CD4-positive, alpha-beta T cell (primary cell): ENCODE measurements around the gene SAMD4A. TPM values are rescaled to one million over a fixed set of nuclear protein-coding genes. Genes with fewer than 3 reads are reported as not detected.

Source experiments
- ATAC-seq: fragments of 200-7000 bp; cut with Tn5 transposase; one replicate; pipeline ENCODE4 v1.10.0; 2022; ENCODE audit warnings: mild to moderate bottlenecking; ENCODE audit not compliant: poor library complexity
- CTCF ChIA-PET: fragments of 350-600 bp; sonication (Branson Sonifier 250); formaldehyde crosslinking; loops from one replicate; lab custom pipeline; 2021; ENCODE audit warnings: antibody characterized with exemption, inconsistent platforms; lab: Charles Lee
- POLR2A ChIA-PET: fragments of 350-600 bp; sonication (Branson Sonifier 250); formaldehyde crosslinking; loops from one replicate; lab custom pipeline; 2021; ENCODE audit warnings: antibody characterized with exemption, inconsistent platforms; lab: Charles Lee
- DNase-seq, 14 experiments: peaks; one replicate each; pipeline ENCODE4 v3.0.0-alpha.2; 2013 to 2020; ENCODE audit warnings: mixed read lengths in 2 of 14
- H3K27ac ChIP-seq, 2 donors: one replicate each; pipeline versions ENCODE4 v1.5.1 to v1.7.0; 2013; ENCODE audit warnings: low read length in 2 of 2, low read depth in 1 of 2, mild to moderate bottlenecking in 1 of 2
- H3K27me3 ChIP-seq, 2 experiments: 1 replicate in 1 of 2; 2 replicates in 1 of 2; pipeline versions ENCODE4 v1.6.1 to v1.7.0; 2013; ENCODE audit warnings: low read length in 2 of 2, control low read depth in 1 of 2, mild to moderate bottlenecking in 1 of 2, moderate library complexity in 1 of 2; ENCODE audit not compliant: insufficient read depth in 2 of 2, control insufficient read depth in 1 of 2
- H3K36me3 ChIP-seq: one replicate; pipeline ENCODE4 v1.6.1; 2013; ENCODE audit warnings: low read length, control low read depth; ENCODE audit not compliant: insufficient read depth
- H3K4me1 ChIP-seq: one replicate; pipeline ENCODE4 v1.6.1; 2013; ENCODE audit warnings: low read length, control low read depth; ENCODE audit not compliant: insufficient read depth
- H3K4me3 ChIP-seq: one replicate; pipeline ENCODE4 v1.5.1; 2013; ENCODE audit warnings: mild to moderate bottlenecking, low read length, moderate library complexity
- H3K9me3 ChIP-seq, 2 experiments: 1 replicate in 1 of 2; 2 replicates in 1 of 2; pipeline versions ENCODE4 v1.6.1 to v1.7.0; 2013; ENCODE audit warnings: low read length in 2 of 2, mild to moderate bottlenecking in 2 of 2, control low read depth in 1 of 2, moderate library complexity in 1 of 2; ENCODE audit not compliant: control insufficient read depth in 1 of 2, insufficient read depth in 1 of 2
- H3K27ac Mint-ChIP-seq: one replicate; pipeline ENCODE4 v1.8.0; 2020; ENCODE audit warnings: mixed read lengths
- H3K27me3 Mint-ChIP-seq: one replicate; pipeline ENCODE4 v1.8.0; 2021; ENCODE audit warnings: mixed read lengths
- H3K36me3 Mint-ChIP-seq: one replicate; pipeline ENCODE4 v1.8.0; 2021; ENCODE audit warnings: low read depth, mixed read lengths
- H3K4me1 Mint-ChIP-seq: one replicate; pipeline ENCODE4 v1.8.0; 2021; ENCODE audit warnings: low read depth, mixed read lengths
- H3K4me3 Mint-ChIP-seq: one replicate; pipeline ENCODE4 v1.8.0; 2020; ENCODE audit warnings: mild to moderate bottlenecking, mixed read lengths
- H3K9me3 Mint-ChIP-seq: one replicate; pipeline ENCODE4 v1.8.0; 2020; ENCODE audit warnings: mixed read lengths
- CTCF ChIP-seq: fragments of 200-600 bp; IDR thresholded peaks from one replicate; pipeline ENCODE4 v1.8.0; 2022; ENCODE audit warnings: antibody characterized with exemption, mild to moderate bottlenecking
- intact Hi-C, 2 experiments: fragments of 100-400 bp; cut with DNase I in 1 of 2; cut with micrococcal nuclease in 1 of 2; formaldehyde crosslinking; loops; one replicate each; pipeline versions ENCODE4 v1.15.1 to v1.9.0; 2023 to 2025; cut with DNase I, micrococcal nuclease
- total RNA-seq, 174 experiments: library from RNA in 2 of 174; stranded (reverse) in 2 of 174; gene quantifications; one replicate each; pipeline ENCODE4 v1.2.3 and lab custom pipeline; 2021 to 2026

Gene SAMD4A
- total RNA-seq, 2 experiments from 2014 or later: 1.9 to 2.3 TPM

DNA sequence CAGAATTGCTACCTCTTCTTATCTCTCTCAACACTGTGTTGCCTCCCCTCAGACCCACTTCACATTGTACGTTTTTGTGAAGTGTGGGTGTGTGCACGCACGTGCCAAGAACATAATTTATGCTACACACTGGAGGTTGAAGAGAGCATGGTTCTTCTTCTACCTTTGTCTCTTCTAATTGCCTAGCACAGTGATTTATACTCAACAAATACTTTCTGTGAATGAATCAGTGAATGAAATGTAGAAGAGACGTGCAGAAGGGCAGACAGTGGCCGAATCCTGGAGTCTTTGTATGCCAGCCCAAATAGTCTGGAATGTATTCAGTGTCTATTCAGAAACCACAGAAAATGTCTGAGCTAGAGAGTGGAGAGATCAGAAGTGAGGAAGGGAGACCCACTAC lies 4.6 kb upstream of the SAMD4A start:
- Mint-ChIP-seq H3K36me3 (peaks cover under 1% of the 10 kb centered on the region), H3K9me3 (no peaks in the 10 kb centered on the region), H3K4me1 (peaks cover 11% of the 10 kb centered on the region), H3K4me3 (no peak overlapping the region), H3K27me3 (peaks cover 11% of the 10 kb centered on the region), H3K27ac (no peak overlapping the region)
- H3K27ac ChIP-seq: no peak overlapping the region
- no peak for TF ChIP-seq CTCF
- no peaks in the 10 kb centered on the region for H3K27me3 ChIP-seq
- ChIA-PET CTCF (interaction anchor here (8.9 kb wide), 1 partner anchor 212 kb away, joined by 104 read pairs; no protein-coding TSS in a partner anchor), POLR2A (no interaction called here)
- intact Hi-C loops: loop anchor here (2.0 to 10.0 kb wide), 5 partner anchors 50 to 602 kb away; partner anchors contain the start of gene GMFB (in 1 of the 2)
- ATAC-seq (no peak), DNase-seq (no peak)
- H3K36me3 ChIP-seq: no peaks in the 10 kb centered on the region
- H3K4me1 ChIP-seq: peaks cover 19% of the 10 kb centered on the region
- H3K4me3 ChIP-seq: no peak overlapping the region
- H3K9me3 ChIP-seq: no peaks in the 10 kb centered on the region

- H3K4me1 ChIP-seq: peaks cover 29% of the 10 kb centered on the region
- no peak for ATAC-seq
- peak overlapping the region; percentile 95 for H3K4me3 Mint-ChIP-seq
- DNase-seq: peak in 3 of 14 experiments; percentile 61 to 78 (median 76)
- H3K36me3 Mint-ChIP-seq: peaks cover 3% of the 10 kb centered on the region
- peaks cover 18% of the 10 kb centered on the region for H3K27me3 Mint-ChIP-seq
- no peaks in the 10 kb centered on the region for H3K9me3 ChIP-seq
- peak overlapping the region; percentile 80 for H3K4me3 ChIP-seq
- TF ChIP-seq CTCF: peak; percentile 97
- H3K27ac ChIP-seq: peak overlapping the region in 1 of 2 donors; percentile 62
- intact Hi-C loops: loop anchor here (1.0 to 10.0 kb wide), 8 partner anchors 52 to 601 kb away; partner anchors contain the start of gene GMFB (in 1 of the 2)
- H3K36me3 ChIP-seq: no peaks in the 10 kb centered on the region
- POLR2A ChIA-PET: interaction anchor here (0.8 to 4.0 kb wide), 5 partner anchors 63 to 487 kb away, joined by 3 to 42 read pairs (median 6); partner anchors contain the start of gene MAPK1IP1L
- peaks cover 6 to 7% of the 10 kb centered on the region in 2 experiments for H3K27me3 ChIP-seq
- H3K9me3 Mint-ChIP-seq: no peaks in the 10 kb centered on the region
- CTCF ChIA-PET: interaction anchor here (0.6 to 8.9 kb wide), 13 partner anchors 27 to 416 kb away, joined by 3 to 104 read pairs (median 4); partner anchors contain the start of genes CDKN3 and CGRRF1
- H3K4me1 Mint-ChIP-seq: peaks cover 15% of the 10 kb centered on the region
- H3K27ac Mint-ChIP-seq: peak overlapping the region; percentile 91
Observed at GRCh38 chr14:54564071-54564867, 2.7 kb upstream of the SAMD4A start.

DNA sequence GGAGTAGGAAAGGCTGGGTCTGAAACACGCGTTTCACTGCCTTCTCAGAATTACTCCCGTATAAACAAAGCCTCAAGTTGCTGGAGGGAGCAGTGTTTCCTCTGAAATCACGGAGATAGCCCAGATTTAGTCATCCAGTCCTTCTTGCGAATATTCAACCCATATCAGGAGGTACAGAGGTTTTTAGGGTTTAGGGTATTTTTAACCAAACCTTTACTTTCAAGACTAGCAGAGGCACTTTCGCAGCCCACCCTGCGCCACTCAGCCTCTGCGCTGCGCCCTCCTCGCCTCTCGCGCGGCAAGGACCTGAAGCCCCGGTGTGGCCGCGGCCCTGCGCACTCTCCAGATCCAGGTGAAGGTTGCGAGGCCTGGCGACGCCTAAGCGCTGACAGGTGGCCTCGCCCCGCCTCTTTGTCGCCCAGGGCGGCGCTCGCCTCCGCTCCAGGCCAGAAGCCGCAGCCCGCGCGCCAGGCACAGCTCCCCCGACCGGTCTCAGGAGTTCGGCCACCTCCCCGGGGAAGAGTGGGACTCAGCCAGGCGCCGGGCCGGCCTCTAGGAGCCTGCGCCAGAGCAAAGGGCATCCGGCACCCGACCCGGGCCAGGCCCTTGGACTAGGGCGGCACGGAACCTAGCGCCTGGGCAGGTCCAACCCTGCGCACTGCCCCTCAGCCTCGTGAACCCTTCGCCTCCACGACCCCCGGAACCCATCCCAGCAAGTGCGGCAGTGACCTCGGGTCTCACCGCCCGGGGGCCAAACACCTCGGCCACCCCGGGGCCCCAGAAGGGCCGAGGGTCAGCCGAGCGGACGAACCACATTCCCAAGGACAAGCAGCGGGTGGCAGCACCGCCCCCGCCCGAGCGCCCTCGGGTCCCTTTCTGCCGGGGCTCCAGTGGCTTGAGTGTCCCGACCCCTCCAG lies 1.8 kb upstream of the SAMD4A start:
- Histone ChIP-seq H3K4me1 (peaks cover 29% of the 10 kb centered on the region), H3K27me3 (peaks cover 6 to 10% of the 10 kb centered on the region in 2 experiments), H3K9me3 (no peaks in the 10 kb centered on the region), H3K4me3 (peak overlapping the region; percentile 80), H3K27ac (peak overlapping the region; percentile 62 to 74), H3K36me3 (no peaks in the 10 kb centered on the region)
- intact Hi-C loops: loop anchor here (1.0 to 10.0 kb wide), 12 partner anchors 53 to 600 kb away; partner anchors contain the start of genes GCH1 (in 2 of the 2), CDKN3 (in 1 of the 2) and GMFB (in 1 of the 2)
- Mint-ChIP-seq H3K4me3 (peak overlapping the region; percentile 95), H3K27me3 (peaks cover 22% of the 10 kb centered on the region), H3K4me1 (peaks cover 15% of the 10 kb centered on the region), H3K9me3 (no peaks in the 10 kb centered on the region), H3K27ac (peak overlapping the region; percentile 91), H3K36me3 (peaks cover 3% of the 10 kb centered on the region)
- ATAC-seq (peak; percentile 43), DNase-seq (peak; percentile 30 to 85 (median 49))
- CTCF ChIA-PET: interaction anchor here (1.0 to 8.9 kb wide), 7 partner anchors 26 to 209 kb away, joined by 3 to 104 read pairs (median 5); partner anchors contain the start of gene CGRRF1
- no peak for TF ChIP-seq CTCF
- POLR2A ChIA-PET: interaction anchor here (0.7 to 4.0 kb wide), 14 partner anchors 10 to 1413 kb away, joined by 3 to 42 read pairs (median 7); partner anchors contain the start of genes CGRRF1, GCH1, GMFB and MAPK1IP1L
